SU-DHL-6 (cell line): ENCODE data around the gene SLC6A7.

Experiments used
- H2AFZ ChIP-seq: fragments of 200-600 bp; sonication (generic); 2 replicates; pipeline ENCODE4 v1.6.1; 2014; ENCODE audit warnings: low read depth, mild to moderate bottlenecking, moderate library complexity, mixed read lengths, antibody characterized with exemption, low read length; ENCODE audit not compliant: severe bottlenecking
- H3F3A ChIP-seq: fragments of 200-600 bp; shearing (Covaris generic); 2 replicates; pipeline ENCODE4 v1.6.0; 2016; ENCODE audit warnings: antibody characterized with exemption, mild to moderate bottlenecking; ENCODE audit not compliant: insufficient read depth
- H3K27ac ChIP-seq: fragments of 200-600 bp; sonication (generic); 2 replicates; pipeline ENCODE4 v1.5.1; 2016; ENCODE audit warnings: low read depth, mild to moderate bottlenecking, low read length, moderate library complexity, mixed read lengths
- H3K27me3 ChIP-seq: fragments of 200-600 bp; sonication (generic), shearing (Covaris generic); 2 replicates; pipeline ENCODE4 v1.6.0; 2014; ENCODE audit warnings: mild to moderate bottlenecking, low read length
- H3K36me3 ChIP-seq: fragments of 200-600 bp; sonication (generic); 2 replicates; pipeline ENCODE4 v1.6.1; 2014; ENCODE audit warnings: mild to moderate bottlenecking, low read length, mixed read lengths
- H3K4me2 ChIP-seq: fragments of 300-600, 200-600 bp; shearing (Covaris generic), sonication (generic); 2 replicates; pipeline ENCODE4 v1.6.0; 2014; ENCODE audit warnings: low read length, low read depth, mild to moderate bottlenecking; ENCODE audit not compliant: poor library complexity, severe bottlenecking
- H3K4me3 ChIP-seq: fragments of 200-600 bp; sonication (generic); 2 replicates; pipeline ENCODE4 v1.5.1; 2014; ENCODE audit warnings: antibody characterized with exemption, low read length, mild to moderate bottlenecking, mixed read lengths; ENCODE audit not compliant: insufficient read depth, poor library complexity, severe bottlenecking
- H3K79me2 ChIP-seq: fragments of 200-600 bp; sonication (generic); 2 replicates; pipeline ENCODE4 v1.6.1; 2014; ENCODE audit warnings: mild to moderate bottlenecking, low read length, moderate library complexity; ENCODE audit not compliant: insufficient read depth
- H3K9ac ChIP-seq: fragments of 200-600 bp; sonication (generic); 2 replicates; pipeline ENCODE4 v1.7.0; 2014; ENCODE audit warnings: mild to moderate bottlenecking, low read length
- H3K9me2 ChIP-seq: fragments of 200-600 bp; sonication (generic); replicated peaks from 2 replicates; pipeline ENCODE4 v1.6.1; 2014; ENCODE audit warnings: low read length; ENCODE audit not compliant: insufficient read depth
- H3K9me3 ChIP-seq: fragments of 200-600 bp; sonication (generic); 2 replicates; pipeline ENCODE4 v1.6.1; 2014; ENCODE audit warnings: low read length, mixed read lengths; ENCODE audit not compliant: insufficient read depth
- H4K20me1 ChIP-seq: fragments of 200-600 bp; sonication (generic); 2 replicates; pipeline ENCODE4 v1.6.1; 2014; ENCODE audit warnings: low read depth, mild to moderate bottlenecking, antibody characterized with exemption, low read length, moderate library complexity, mixed read lengths
- CTCF ChIP-seq: fragments of 200-600 bp; sonication (generic); IDR thresholded peaks from one replicate; pipeline ENCODE4 v1.5.1; 2017; ENCODE audit warnings: antibody characterized with exemption, mild to moderate bottlenecking, low read length, moderate library complexity; ENCODE audit not compliant: insufficient read depth, poor library complexity, severe bottlenecking
- EZH2phosphoT487 ChIP-seq: fragments of 200-600 bp; sonication (generic), shearing (Covaris generic); conservative IDR thresholded peaks from 2 replicates; pipeline ENCODE4 v1.6.1; 2018; ENCODE audit warnings: mild to moderate bottlenecking, antibody characterized with exemption, low read length, moderate library complexity, mixed read lengths

Gene SLC6A7

GRCh38 chr5:150166650-150167511 is 23.0 kb upstream of the SLC6A7 start, which contains the start of gene CDX1:
Gene CDX1, plus strand, starts transcription at chr5:150166778. Its CDS starts 99 bp downstream, at chr5:150166877.
- H3K4me2 ChIP-seq, result no peak within 1 kb of the TSS

GRCh38 chr5:150167512-150167850 is 22.4 kb upstream of the SLC6A7 start:
- no peaks in the 10 kb centered on the region for H3K79me2 ChIP-seq
- H3K9ac ChIP-seq, result no peak overlapping the region
- H2AFZ ChIP-seq, result no peak overlapping the region
- no peaks in the 10 kb centered on the region for H4K20me1 ChIP-seq
- H3K9me2 ChIP-seq, result no peaks in the 10 kb centered on the region
- H3K36me3 ChIP-seq, result no peaks in the 10 kb centered on the region
- H3F3A ChIP-seq, result no peaks in the 10 kb centered on the region
- H3K27ac ChIP-seq, result no peak overlapping the region
- no peaks in the 10 kb centered on the region for H3K9me3 ChIP-seq
- H3K4me2 ChIP-seq, result no peak overlapping the region
- no peaks in the 10 kb centered on the region for H3K27me3 ChIP-seq
- TF ChIP-seq CTCF (no peak), EZH2phosphoT487 (no peak)
- no peak overlapping the region for H3K4me3 ChIP-seq

More at GRCh38 chr5:150166650-150167511, 23.0 kb upstream of the SLC6A7 start, which contains the start of gene CDX1:
- Histone ChIP-seq H2AFZ (no peak within 1 kb of the TSS), H3K27me3 (no peaks in the 10 kb centered on the region), H3K9ac (no peak within 1 kb of the TSS), H3K36me3 (no peaks in the 10 kb centered on the region), H3F3A (no peaks in the 10 kb centered on the region), H4K20me1 (no peaks in the 10 kb centered on the region), H3K9me2 (no peaks in the 10 kb centered on the region), H3K79me2 (no peaks in the 10 kb centered on the region), H3K4me3 (no peak within 1 kb of the TSS), H3K9me3 (no peaks in the 10 kb centered on the region), H3K27ac (no peak within 1 kb of the TSS)
- no peak for TF ChIP-seq EZH2phosphoT487
- TF ChIP-seq CTCF, result no peak

- H3K4me2 ChIP-seq, result no peak overlapping the region
- no peaks in the 10 kb centered on the region for H3K9me2 ChIP-seq
- H4K20me1 ChIP-seq, result no peaks in the 10 kb centered on the region
- H3K4me3 ChIP-seq, result no peak overlapping the region
- no peaks in the 10 kb centered on the region for H3K27me3 ChIP-seq
- H3K27ac ChIP-seq, result no peak overlapping the region
- no peaks in the 10 kb centered on the region for H3K79me2 ChIP-seq
- H3K9ac ChIP-seq, result no peak overlapping the region
- H3K9me3 ChIP-seq, result no peaks in the 10 kb centered on the region
- H3K36me3 ChIP-seq, result no peaks in the 10 kb centered on the region
- TF ChIP-seq CTCF (no peak), EZH2phosphoT487 (no peak)
- no peaks in the 10 kb centered on the region for H3F3A ChIP-seq
- H2AFZ ChIP-seq, result no peak overlapping the region
Observed at GRCh38 chr5:150167908-150168307, 22.0 kb upstream of the SLC6A7 start.
